Thyroid gland (tissue), 4 donors: Measurements from ENCODE around the gene GGTA1.

ENCODE experiments used
- CTCF ChIP-seq, 6 experiments: fragments of 200-600 bp in 3 of 6; fragments of 450-650 bp in 3 of 6; sonication (generic) in 3 of 6; IDR thresholded peaks; one replicate each; pipeline ENCODE4 v1.5.1; 2016 to 2019; ENCODE audit warnings: antibody characterized with exemption in 6 of 6, mild to moderate bottlenecking in 2 of 6, inconsistent platforms in 1 of 6, moderate library complexity in 1 of 6
- POLR2A ChIP-seq, 2 donors: fragments of 450-650 bp; IDR thresholded peaks; one replicate each; pipeline ENCODE4 v1.6.1; 2017; ENCODE audit warnings: antibody characterized with exemption in 2 of 2, mild to moderate bottlenecking in 2 of 2, moderate library complexity in 1 of 2

DNA sequence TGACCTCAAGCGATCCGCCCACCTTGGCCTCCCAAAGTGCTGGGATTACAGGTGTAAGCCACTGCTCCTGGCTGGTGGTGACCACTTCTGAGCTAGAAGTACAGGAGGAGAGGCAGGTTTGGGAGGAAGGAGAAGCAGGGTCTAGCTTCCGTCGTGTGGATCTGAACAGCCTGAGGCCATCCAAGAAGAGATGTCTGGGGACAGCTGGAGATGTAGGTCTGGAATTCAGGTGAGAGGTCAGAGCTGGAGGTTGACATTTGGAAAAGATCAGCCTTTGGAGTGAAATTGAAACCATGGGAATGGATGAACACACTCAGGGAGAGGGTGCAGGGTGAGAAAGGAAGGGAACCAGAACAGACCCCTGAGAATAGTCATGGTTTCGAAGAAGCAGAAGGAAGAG lies 33.2 kb upstream of the GGTA1 start:
- TF ChIP-seq CTCF (IDR thresholded peaks at IDR 0.05) (no peak), POLR2A (IDR thresholded peaks at IDR 0.05) (no peak)
